Immature natural killer cell (primary cell): Measurements from ENCODE around the gene INTU. TPM values are rescaled to one million over a fixed set of nuclear protein-coding genes. Genes with fewer than 3 reads are reported as not detected.
"Not testable (repeated sequence)": the region's sequence is repeated elsewhere in the genome, so short reads cannot be mapped to it uniquely, and the experiment has no call there.

ENCODE experiments used
- DNase-seq, 3 donors: peaks; one replicate each; pipeline ENCODE4 v3.0.0; 2022; ENCODE audit warnings: mixed read lengths in 1 of 3
- H3K27ac Mint-ChIP-seq, 6 donors: one replicate each; pipeline ENCODE4 v1.8.0; 2020; ENCODE audit warnings: mixed read lengths in 6 of 6, mild to moderate bottlenecking in 5 of 6, inconsistent platforms in 4 of 6, moderate library complexity in 3 of 6
- H3K27me3 Mint-ChIP-seq, 3 donors: one replicate each; pipeline ENCODE4 v1.8.0; 2020 to 2021; ENCODE audit warnings: low read depth in 3 of 3, mild to moderate bottlenecking in 3 of 3, mixed read lengths in 3 of 3, moderate library complexity in 3 of 3, inconsistent platforms in 1 of 3
- H3K36me3 Mint-ChIP-seq, 3 donors: one replicate each; pipeline ENCODE4 v1.8.0; 2020; ENCODE audit warnings: mixed read lengths in 3 of 3, inconsistent platforms in 2 of 3, mild to moderate bottlenecking in 2 of 3
- H3K4me1 Mint-ChIP-seq, 2 donors: one replicate each; pipeline ENCODE4 v1.8.0; 2020; ENCODE audit warnings: inconsistent platforms in 2 of 2, mild to moderate bottlenecking in 2 of 2, mixed read lengths in 2 of 2, moderate library complexity in 1 of 2
- H3K4me3 Mint-ChIP-seq, 5 donors: one replicate each; pipeline ENCODE4 v1.8.0; 2020; ENCODE audit warnings: mild to moderate bottlenecking in 5 of 5, mixed read lengths in 5 of 5, inconsistent platforms in 3 of 5, moderate library complexity in 3 of 5
- H3K9me3 Mint-ChIP-seq, 6 donors: one replicate each; pipeline ENCODE4 v1.8.0; 2020; ENCODE audit warnings: mild to moderate bottlenecking in 6 of 6, mixed read lengths in 6 of 6, inconsistent platforms in 4 of 6, moderate library complexity in 3 of 6
- polyA plus RNA-seq, 3 donors: library from polyadenylated mRNA; unstranded; fragments of 300-500 nt; fragmentation: Illumina TruSeq; gene quantifications; one replicate each; pipeline ENCODE4 v1.2.3, GENCODE V29; 2021

The INTU gene
- polyA plus RNA-seq, 3 donors from 2014 or later: 0.21 TPM; not detected in 2

- no peak for DNase-seq
- Mint-ChIP-seq H3K9me3 (peaks cover 0 to 24% (median 5%) of the 10 kb centered on the region in 6 donors), H3K36me3 (peaks cover 0 to 3% (median 0%) of the 10 kb centered on the region in 3 donors), H3K27ac (no peak overlapping the region), H3K4me1 (peaks cover 2 to 5% of the 10 kb centered on the region in 2 donors), H3K4me3 (peak overlapping the region in 2 of 5 donors; percentile 26 to 38), H3K27me3 (peaks cover 9 to 17% (median 12%) of the 10 kb centered on the region in 3 donors)
Measured at GRCh38 chr4:127622921-127623796, 9.6 kb upstream of the INTU start.

GRCh38 chr4:127623797-127624083 lies 9.0 kb upstream of the INTU start:
- DNase-seq: no peak
- peak overlapping the region in 2 of 5 donors; percentile 26 to 38 for H3K4me3 Mint-ChIP-seq
- H3K36me3 Mint-ChIP-seq: peaks cover 0 to 3% (median 0%) of the 10 kb centered on the region in 3 donors
- H3K27ac Mint-ChIP-seq: no peak overlapping the region
- H3K9me3 Mint-ChIP-seq: peaks cover 0 to 25% (median 5%) of the 10 kb centered on the region in 6 donors
- peaks cover 12 to 22% (median 12%) of the 10 kb centered on the region in 3 donors for H3K27me3 Mint-ChIP-seq
- peaks cover 2 to 5% of the 10 kb centered on the region in 2 donors for H3K4me1 Mint-ChIP-seq

GRCh38 chr4:127624173-127624572 lies 8.6 kb upstream of the INTU start:
- H3K27ac Mint-ChIP-seq: no peak overlapping the region
- peaks cover 0 to 23% (median 5%) of the 10 kb centered on the region in 6 donors for H3K9me3 Mint-ChIP-seq
- DNase-seq: no peak
- peaks cover 9 to 18% (median 12%) of the 10 kb centered on the region in 3 donors for H3K27me3 Mint-ChIP-seq
- peaks cover 0 to 3% (median 0%) of the 10 kb centered on the region in 3 donors for H3K36me3 Mint-ChIP-seq
- H3K4me3 Mint-ChIP-seq: peak overlapping the region in 1 of 5 donors; percentile 20
- H3K4me1 Mint-ChIP-seq: peaks cover 2 to 5% of the 10 kb centered on the region in 2 donors

- H3K27me3 Mint-ChIP-seq: peaks cover 13 to 21% (median 14%) of the 10 kb centered on the region in 3 donors
- H3K9me3 Mint-ChIP-seq: peaks cover 0 to 33% (median 3%) of the 10 kb centered on the region in 6 donors
- no peak overlapping the region for H3K27ac Mint-ChIP-seq
- no peak overlapping the region for H3K4me3 Mint-ChIP-seq
- no peak for DNase-seq
- H3K4me1 Mint-ChIP-seq: peaks cover 9 to 17% of the 10 kb centered on the region in 2 donors
- no peaks in the 10 kb centered on the region for H3K36me3 Mint-ChIP-seq
Measured at GRCh38 chr4:127629371-127629770, 3.4 kb upstream of the INTU start.

- Mint-ChIP-seq H3K27ac (no peak overlapping the region), H3K4me1 (peaks cover 9 to 17% of the 10 kb centered on the region in 2 donors), H3K27me3 (peaks cover 13 to 20% (median 14%) of the 10 kb centered on the region in 3 donors), H3K4me3 (no peak overlapping the region), H3K9me3 (peaks cover 0 to 33% (median 3%) of the 10 kb centered on the region in 6 donors), H3K36me3 (no peaks in the 10 kb centered on the region)
- no peak for DNase-seq
Measured at GRCh38 chr4:127630152-127630551, 2.6 kb upstream of the INTU start.

GRCh38 chr4:127631420-127631819 lies 1.3 kb upstream of the INTU start:
- Mint-ChIP-seq H3K4me1 (peaks cover 9 to 17% of the 10 kb centered on the region in 2 donors), H3K36me3 (no peaks in the 10 kb centered on the region), H3K4me3 (no peak overlapping the region), H3K27ac (no peak overlapping the region), H3K9me3 (peaks cover 0 to 37% (median 3%) of the 10 kb centered on the region in 6 donors), H3K27me3 (peaks cover 12 to 18% (median 14%) of the 10 kb centered on the region in 3 donors)
- DNase-seq: no peak

GRCh38 chr4:127634181-127634580 lies 1.4 kb downstream of the INTU start:
- H3K4me3 Mint-ChIP-seq: no peak overlapping the region
- H3K27me3 Mint-ChIP-seq: peaks cover 9 to 13% (median 11%) of the 10 kb centered on the region in 3 donors
- peaks cover 9 to 17% of the 10 kb centered on the region in 2 donors for H3K4me1 Mint-ChIP-seq
- no peak for DNase-seq
- peaks cover 0 to 32% (median 3%) of the 10 kb centered on the region in 6 donors for H3K9me3 Mint-ChIP-seq
- no peak overlapping the region for H3K27ac Mint-ChIP-seq
- no peaks in the 10 kb centered on the region for H3K36me3 Mint-ChIP-seq

GRCh38 chr4:127641524-127641923 lies 8.8 kb downstream of the INTU start:
- Mint-ChIP-seq H3K4me1 (no peaks in the 10 kb centered on the region), H3K27me3 (peaks cover 0 to 2% (median 0%) of the 10 kb centered on the region in 3 donors), H3K36me3 (no peaks in the 10 kb centered on the region), H3K9me3 (peaks cover 0 to 8% (median 4%) of the 10 kb centered on the region in 6 donors), H3K4me3 (no peak overlapping the region), H3K27ac (no peak overlapping the region)
- no peak for DNase-seq

- Mint-ChIP-seq H3K27ac (no peak overlapping the region), H3K4me3 (no peak overlapping the region), H3K4me1 (no peaks in the 10 kb centered on the region), H3K9me3 (peaks cover 0 to 10% (median 4%) of the 10 kb centered on the region in 6 donors), H3K36me3 (no peaks in the 10 kb centered on the region), H3K27me3 (peaks cover 0 to 2% (median 0%) of the 10 kb centered on the region in 3 donors)
- no peak for DNase-seq
Measured at GRCh38 chr4:127642169-127642568, 9.4 kb downstream of the INTU start.

GRCh38 chr4:127643791-127644190 lies 11.0 kb downstream of the INTU start:
- no peak for DNase-seq
- Mint-ChIP-seq H3K4me3 (no peak overlapping the region), H3K36me3 (no peaks in the 10 kb centered on the region), H3K4me1 (no peaks in the 10 kb centered on the region), H3K27ac (no peak overlapping the region), H3K9me3 (peaks cover 0 to 10% (median 5%) of the 10 kb centered on the region in 6 donors), H3K27me3 (peaks cover 0 to 2% (median 0%) of the 10 kb centered on the region in 3 donors)

GRCh38 chr4:127648061-127648460 lies 15.3 kb downstream of the INTU start:
- H3K27me3 Mint-ChIP-seq: peaks cover 0 to 2% (median 0%) of the 10 kb centered on the region in 3 donors
- peaks cover 0 to 10% (median 5%) of the 10 kb centered on the region in 6 donors for H3K9me3 Mint-ChIP-seq
- H3K27ac Mint-ChIP-seq: no peak overlapping the region
- no peak overlapping the region for H3K4me3 Mint-ChIP-seq
- no peaks in the 10 kb centered on the region for H3K36me3 Mint-ChIP-seq
- DNase-seq: no peak
- no peaks in the 10 kb centered on the region for H3K4me1 Mint-ChIP-seq

- not testable (repeated sequence) for H3K4me1 Mint-ChIP-seq
Measured at GRCh38 chr4:127655590-127655989, 22.8 kb downstream of the INTU start.

GRCh38 chr4:127656047-127656680 lies 23.4 kb downstream of the INTU start:
- H3K9me3 Mint-ChIP-seq: peaks cover 0 to 3% (median 2%) of the 10 kb centered on the region in 6 donors
- H3K36me3 Mint-ChIP-seq: no peaks in the 10 kb centered on the region
- no peak overlapping the region for H3K27ac Mint-ChIP-seq
- no peak for DNase-seq
- H3K27me3 Mint-ChIP-seq: peaks cover 0 to 2% (median 0%) of the 10 kb centered on the region in 3 donors
- H3K4me1 Mint-ChIP-seq: no peaks in the 10 kb centered on the region
- H3K4me3 Mint-ChIP-seq: peak overlapping the region in 2 of 5 donors; percentile 60 to 78

More at GRCh38 chr4:127655590-127655989, 22.8 kb downstream of the INTU start:
- not testable (repeated sequence) for H3K36me3 Mint-ChIP-seq, H3K9me3 Mint-ChIP-seq, DNase-seq, H3K27ac Mint-ChIP-seq, H3K27me3 Mint-ChIP-seq
- H3K4me3 Mint-ChIP-seq: peak overlapping the region in 2 of 5 donors; percentile 60 to 78
